Thyroid gland (tissue), 4 donors: Measurements from ENCODE around the gene ZNF208.

Source experiments
- CTCF ChIP-seq, 6 experiments: fragments of 200-600 bp in 3 of 6; fragments of 450-650 bp in 3 of 6; sonication (generic) in 3 of 6; IDR thresholded peaks; one replicate each; pipeline ENCODE4 v1.5.1; 2016 to 2019; ENCODE audit warnings: antibody characterized with exemption in 6 of 6, mild to moderate bottlenecking in 2 of 6, inconsistent platforms in 1 of 6, moderate library complexity in 1 of 6
- POLR2A ChIP-seq, 2 donors: fragments of 450-650 bp; IDR thresholded peaks; one replicate each; pipeline ENCODE4 v1.6.1; 2017; ENCODE audit warnings: antibody characterized with exemption in 2 of 2, mild to moderate bottlenecking in 2 of 2, moderate library complexity in 1 of 2

GRCh38 chr19:21947775-21948174 is 63.0 kb downstream of the ZNF208 start:
- TF ChIP-seq CTCF (IDR thresholded peaks at IDR 0.05) (no peak), POLR2A (IDR thresholded peaks at IDR 0.05) (no peak)
